Kidney (tissue), 14 donors: ENCODE results near the gene EXOC3. TPM values are rescaled to one million over a fixed set of nuclear protein-coding genes. Genes with fewer than 3 reads are reported as not detected.

ENCODE experiments used
- DNase-seq, 5 donors: peaks; one replicate each; pipeline ENCODE4 v3.0.0-alpha.2; 2013 to 2020
- FAIRE-seq: peaks from 2 replicates; lab custom pipeline; 2012; peaks lifted over from hg19 to GRCh38; lab: Jason Lieb, UNC
- H3K27ac ChIP-seq, 2 donors: one replicate each; pipeline ENCODE4 v1.7.0; 2013; ENCODE audit warnings: low read depth in 2 of 2, low read length in 2 of 2, inconsistent platforms in 1 of 2
- H3K27me3 ChIP-seq: one replicate; pipeline ENCODE4 v1.7.1; 2013; ENCODE audit warnings: low read length, inconsistent platforms; ENCODE audit not compliant: control insufficient read depth, insufficient read depth
- H3K36me3 ChIP-seq, 3 donors: one replicate each; pipeline versions ENCODE4 v1.7.0 to v1.7.1; 2013; ENCODE audit warnings: low read length in 3 of 3, control low read depth in 1 of 3, inconsistent platforms in 1 of 3; ENCODE audit not compliant: insufficient read depth in 3 of 3, control insufficient read depth in 2 of 3
- H3K4me1 ChIP-seq, 3 donors: one replicate each; pipeline versions ENCODE4 v1.7.0 to v1.7.1; 2013; ENCODE audit warnings: low read length in 3 of 3, inconsistent platforms in 1 of 3, low read depth in 1 of 3; ENCODE audit not compliant: control insufficient read depth in 2 of 3, insufficient read depth in 2 of 3
- H3K4me3 ChIP-seq, 3 donors: one replicate each; pipeline versions ENCODE4 v1.7.0 to v1.8.1; 2013; ENCODE audit warnings: low read length in 3 of 3, control low read depth in 1 of 3, inconsistent platforms in 1 of 3
- H3K9ac ChIP-seq, 3 donors: one replicate each; pipeline versions ENCODE4 v1.7.0 to v1.7.1; 2013; ENCODE audit warnings: low read length in 3 of 3, control low read depth in 1 of 3, inconsistent platforms in 1 of 3
- H3K9me3 ChIP-seq, 3 donors: one replicate each; pipeline versions ENCODE4 v1.7.0 to v1.7.1; 2013; ENCODE audit warnings: low read length in 3 of 3, control low read depth in 1 of 3, inconsistent platforms in 1 of 3; ENCODE audit not compliant: control insufficient read depth in 2 of 3, insufficient read depth in 1 of 3
- intact Hi-C: fragments of 100-400 bp; cut with DNase I; formaldehyde crosslinking; loops from one replicate; pipeline ENCODE4 v1.11.1; 2022
- polyA plus RNA-seq: library from polyadenylated mRNA; stranded (reverse); fragments of 350-450 nt; fragmentation: Illumina TruSeq; extraction: RNeasy Lipid Tissue Mini Kit (QIAGEN cat#74804); gene quantifications from one replicate; pipeline ENCODE4 v1.2.3, GENCODE V29; 2014; ENCODE audit warnings: low read depth, low replicate concordance; ENCODE audit not compliant: insufficient read depth
- total RNA-seq: library from RNA; stranded (reverse); fragmentation: NEBNext Ultra II Directional; extraction: Animal tissue kit (Norgen Biotek cat#: 25700); gene quantifications from one replicate; pipeline ENCODE4 v1.2.1, GENCODE V29; 2021
- TF ChIP-seq, protein P1 (sequence below): IDR thresholded peaks from 3 replicates; pipeline ENCODE4 v1.5.1; 2012; ENCODE audit warnings: mild to moderate bottlenecking, moderate library complexity, borderline replicate concordance; ENCODE audit not compliant: insufficient read depth; ENCODE audit errors: extremely low read depth
- donor health status: control.
- donor health status: control.
- donor health status: control.
- donor health status: control.
- donor health status: control.
- donor health status: DM: yes; HTN: yes; CAD: no.
- donor health status: Normal renal cell carcinoma (clear cell type).

The EXOC3 gene
- total and polyA plus RNA-seq, 2 donors from 2014 or later, result 40.5 to 71.5 TPM

GRCh38 chr5:478982-479535 lies 36.1 kb downstream of the EXOC3 start:
- H3K4me1 ChIP-seq, result peaks cover 0 to 4% (median 3%) of the 10 kb centered on the region in 3 donors
- no peaks in the 10 kb centered on the region for H3K36me3 ChIP-seq
- no peaks in the 10 kb centered on the region for H3K27me3 ChIP-seq
- no peaks in the 10 kb centered on the region for H3K9me3 ChIP-seq
- no peak overlapping the region for H3K4me3 ChIP-seq
- no peak overlapping the region for H3K27ac ChIP-seq
- H3K9ac ChIP-seq, result no peak overlapping the region
- intact Hi-C loops, result no loop called here
- FAIRE-seq, result no peak
- peak in 1 of 5 donors; percentile 43 for DNase-seq
- TF ChIP-seq, protein P1, sequence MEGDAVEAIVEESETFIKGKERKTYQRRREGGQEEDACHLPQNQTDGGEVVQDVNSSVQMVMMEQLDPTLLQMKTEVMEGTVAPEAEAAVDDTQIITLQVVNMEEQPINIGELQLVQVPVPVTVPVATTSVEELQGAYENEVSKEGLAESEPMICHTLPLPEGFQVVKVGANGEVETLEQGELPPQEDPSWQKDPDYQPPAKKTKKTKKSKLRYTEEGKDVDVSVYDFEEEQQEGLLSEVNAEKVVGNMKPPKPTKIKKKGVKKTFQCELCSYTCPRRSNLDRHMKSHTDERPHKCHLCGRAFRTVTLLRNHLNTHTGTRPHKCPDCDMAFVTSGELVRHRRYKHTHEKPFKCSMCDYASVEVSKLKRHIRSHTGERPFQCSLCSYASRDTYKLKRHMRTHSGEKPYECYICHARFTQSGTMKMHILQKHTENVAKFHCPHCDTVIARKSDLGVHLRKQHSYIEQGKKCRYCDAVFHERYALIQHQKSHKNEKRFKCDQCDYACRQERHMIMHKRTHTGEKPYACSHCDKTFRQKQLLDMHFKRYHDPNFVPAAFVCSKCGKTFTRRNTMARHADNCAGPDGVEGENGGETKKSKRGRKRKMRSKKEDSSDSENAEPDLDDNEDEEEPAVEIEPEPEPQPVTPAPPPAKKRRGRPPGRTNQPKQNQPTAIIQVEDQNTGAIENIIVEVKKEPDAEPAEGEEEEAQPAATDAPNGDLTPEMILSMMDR, result no peak

DNA sequence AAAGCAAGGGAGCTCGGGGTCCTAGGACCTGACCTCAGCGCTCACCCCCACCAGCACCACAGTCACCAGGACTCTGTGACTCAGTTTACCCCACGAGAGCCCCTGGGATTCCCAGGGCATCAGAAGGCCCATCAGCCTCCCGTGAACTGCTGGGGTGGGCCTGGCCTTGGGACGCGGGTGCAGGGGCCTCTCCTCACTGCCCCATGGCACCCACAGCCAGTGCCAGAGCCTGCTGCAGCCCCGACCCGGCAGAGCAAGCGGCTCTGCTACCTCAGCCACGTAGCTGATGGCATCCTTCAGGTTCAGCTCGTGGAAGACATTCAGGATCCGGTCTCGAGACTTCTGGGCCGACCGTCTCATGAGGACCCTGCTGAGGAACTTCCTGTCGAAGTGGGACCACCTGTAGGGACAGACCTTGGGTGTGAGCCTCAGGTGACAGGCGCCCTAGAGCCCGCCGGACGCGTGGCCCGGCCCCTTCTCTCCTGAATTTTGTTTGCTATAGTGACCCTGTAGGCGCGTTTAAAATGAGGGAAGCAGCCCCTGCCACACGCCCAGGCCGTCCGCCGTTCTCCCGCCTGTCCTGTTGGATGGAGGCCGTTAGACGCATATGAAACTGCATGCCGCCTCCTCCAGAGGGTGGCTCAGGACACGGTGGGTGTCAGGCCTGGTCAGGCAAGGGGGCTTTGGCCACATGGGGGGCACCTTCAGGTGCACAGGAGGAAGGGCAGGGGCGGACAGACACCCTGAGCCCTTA lies 36.8 kb downstream of the EXOC3 start:
- DNase-seq, result no peak

GRCh38 chr5:481347-481746 lies 38.4 kb downstream of the EXOC3 start:
- Histone ChIP-seq H3K27me3 (no peaks in the 10 kb centered on the region), H3K9me3 (no peaks in the 10 kb centered on the region), H3K4me3 (no peak overlapping the region), H3K36me3 (peaks cover 0 to 7% (median 0%) of the 10 kb centered on the region in 3 donors), H3K27ac (no peak overlapping the region), H3K4me1 (no peaks in the 10 kb centered on the region), H3K9ac (no peak overlapping the region)
- TF ChIP-seq, protein P1, result no peak
- intact Hi-C loops, result no loop called here
- FAIRE-seq (no peak), DNase-seq (no peak)

More for the DNA sequence above, 36.8 kb downstream of the EXOC3 start:
- TF ChIP-seq, protein P1, result no peak
- Histone ChIP-seq H3K36me3 (peaks cover 0 to 4% (median 0%) of the 10 kb centered on the region in 3 donors), H3K27ac (no peak overlapping the region), H3K4me3 (no peak overlapping the region), H3K9ac (no peak overlapping the region), H3K4me1 (peaks cover 0 to 4% (median 3%) of the 10 kb centered on the region in 3 donors), H3K27me3 (no peaks in the 10 kb centered on the region), H3K9me3 (no peaks in the 10 kb centered on the region)
- no peak for FAIRE-seq
- intact Hi-C loops, result no loop called here
